ENCODE measurements around the gene CAPNS2. TPM values are rescaled to one million over a fixed set of nuclear protein-coding genes. Genes with fewer than 3 reads are reported as not detected.

CAPNS2 gene
- total RNA-seq, 1 experiment from 2014 or later, result not detected

Other genes starting within 250 kb of the CAPNS2 start
- not detected in 2 replicates for gene IRX6, start 242.5 kb upstream of the CAPNS2 start, total RNA-seq (2021)
- gene MMP2, start 87.5 kb upstream of the CAPNS2 start, total RNA-seq (2021), result 22.4 and 23.1 TPM in 2 replicates
- gene LPCAT2, start 57.6 kb upstream of the CAPNS2 start, total RNA-seq (2021), result 2.5 and 2.8 TPM in 2 replicates
- 0.24 TPM in 1 of 2 replicates, not detected in the other for gene SLC6A2, start 89.3 kb downstream of the CAPNS2 start, total RNA-seq (2021)

Data from H9 (cell line).